IMR-90 (cell line): ENCODE data around the gene ID1. TPM values are rescaled to one million over a fixed set of nuclear protein-coding genes. Genes with fewer than 3 reads are reported as not detected.

ENCODE experiments used
- ATAC-seq: fragments of 200-7000 bp; cut with Tn5 transposase; 2 replicates; pipeline ENCODE4 v1.9.1; 2020; ENCODE audit warnings: low read depth, mild to moderate bottlenecking, moderate library complexity
- BruUV-seq: library from RNA; stranded (reverse); fragments of 400-500 nt; replicated peaks from 2 replicates; lab custom pipeline; 2021; lab: Mats Ljungman, UMichigan
- CTCF ChIA-PET: fragments of 300-600 bp; formaldehyde crosslinking; extraction: SDS; loops from one replicate; lab custom pipeline; 2021; ENCODE audit warnings: antibody characterized with exemption; lab: Yijun Ruan, JAX
- POLR2A ChIA-PET: fragments of 300-600 bp; sonication (Branson Sonifier 250); formaldehyde crosslinking; loops from one replicate; lab custom pipeline; 2022; ENCODE audit warnings: antibody characterized with exemption; ENCODE audit not compliant: unreplicated experiment; lab: Charles Lee
- DNase-seq: peaks from one replicate; pipeline ENCODE4 v3.0.0; 2013
- H2AFZ ChIP-seq: replicated peaks from 2 replicates; pipeline ENCODE3; 2013; ENCODE audit warnings: low read length, mild to moderate bottlenecking; ENCODE audit not compliant: poor library complexity
- H2AK5ac ChIP-seq: 2 replicates; pipeline ENCODE4 v1.6.1; 2013; ENCODE audit warnings: low read depth, low read length, inconsistent platforms
- H2AK9ac ChIP-seq: replicated peaks from 2 replicates; pipeline ENCODE3; 2013; ENCODE audit warnings: mild to moderate bottlenecking, low read depth, low read length, moderate library complexity; ENCODE audit not compliant: poor library complexity
- H2BK120ac ChIP-seq: 2 replicates; pipeline ENCODE4 v1.6.1; 2013; ENCODE audit warnings: low read depth, low read length, inconsistent platforms
- H2BK15ac ChIP-seq: 3 replicates; pipeline ENCODE4 v1.6.1; 2013; ENCODE audit warnings: low read depth, low read length, inconsistent platforms
- H2BK20ac ChIP-seq: 2 replicates; pipeline ENCODE4 v1.6.1; 2013; ENCODE audit warnings: low read depth, mild to moderate bottlenecking, inconsistent platforms, low read length, moderate library complexity
- H2BK5ac ChIP-seq: 2 replicates; pipeline ENCODE4 v1.6.1; 2013; ENCODE audit warnings: mild to moderate bottlenecking, low read depth, low read length, inconsistent platforms; ENCODE audit not compliant: poor library complexity, severe bottlenecking
- H3K14ac ChIP-seq: replicated peaks from 2 replicates; pipeline ENCODE4 v1.6.1; 2013; ENCODE audit warnings: low read depth, low read length, inconsistent platforms
- H3K18ac ChIP-seq: 2 replicates; pipeline ENCODE4 v1.6.1; 2013; ENCODE audit warnings: low read depth, low read length, control low read depth
- H3K23ac ChIP-seq: 2 replicates; pipeline ENCODE4 v1.6.1; 2013; ENCODE audit warnings: low read depth, low read length, inconsistent platforms
- H3K27ac ChIP-seq: 2 replicates; pipeline ENCODE4 v1.5.1; 2013; ENCODE audit warnings: mild to moderate bottlenecking, control low read depth, low read length; ENCODE audit not compliant: insufficient read depth
- H3K27me3 ChIP-seq: 2 replicates; pipeline ENCODE4 v1.6.1; 2013; ENCODE audit warnings: low read length; ENCODE audit not compliant: control insufficient read depth, insufficient read depth
- H3K36me3 ChIP-seq: 2 replicates; pipeline ENCODE4 v1.6.1; 2013; ENCODE audit warnings: low read length, mixed read lengths; ENCODE audit not compliant: control insufficient read depth, insufficient read depth
- H3K4ac ChIP-seq: 2 replicates; pipeline ENCODE4 v1.6.1; 2013; ENCODE audit warnings: low read depth, low read length, inconsistent platforms
- H3K4me1 ChIP-seq: 2 replicates; pipeline ENCODE4 v1.6.1; 2013; ENCODE audit warnings: low read length, mixed read lengths; ENCODE audit not compliant: control insufficient read depth, insufficient read depth
- H3K4me2 ChIP-seq: 2 replicates; pipeline ENCODE4 v1.6.1; 2013; ENCODE audit warnings: low read depth, mild to moderate bottlenecking, control low read depth, low read length, moderate library complexity
- H3K4me3 ChIP-seq: 2 replicates; pipeline ENCODE4 v1.5.1; 2013; ENCODE audit warnings: low read depth, mild to moderate bottlenecking, control low read depth, low read length, moderate library complexity; ENCODE audit not compliant: insufficient read depth
- H3K56ac ChIP-seq: 2 replicates; pipeline ENCODE4 v1.6.1; 2013; ENCODE audit warnings: low read length, inconsistent platforms; ENCODE audit not compliant: insufficient read depth; ENCODE audit errors: extremely low read depth
- H3K79me1 ChIP-seq, 2 experiments: 2 replicates each; pipeline ENCODE4 v1.6.1; 2013; ENCODE audit warnings: low read length in 2 of 2, inconsistent platforms in 1 of 2, low read depth in 1 of 2
- H3K9ac ChIP-seq: 2 replicates; pipeline ENCODE4 v1.6.1; 2013; ENCODE audit warnings: low read depth, low read length, control low read depth
- H3K9me1 ChIP-seq: 2 replicates; pipeline ENCODE4 v1.6.1; 2013; ENCODE audit warnings: low read length, inconsistent platforms; ENCODE audit not compliant: insufficient read depth
- H3K9me3 ChIP-seq: 2 replicates; pipeline ENCODE4 v1.6.1; 2013; ENCODE audit warnings: low read length; ENCODE audit not compliant: control insufficient read depth, insufficient read depth
- H4K20me1 ChIP-seq: 2 replicates; pipeline ENCODE4 v1.6.1; 2013; ENCODE audit warnings: low read length, inconsistent platforms; ENCODE audit not compliant: insufficient read depth
- H4K5ac ChIP-seq: 2 replicates; pipeline ENCODE4 v1.6.1; 2013; ENCODE audit warnings: mild to moderate bottlenecking, low read depth, low read length, control low read depth
- H4K8ac ChIP-seq, 2 experiments: 2 replicates each; pipeline ENCODE4 v1.6.1; 2013; ENCODE audit warnings: low read depth in 2 of 2, low read length in 2 of 2, control low read depth in 1 of 2, inconsistent platforms in 1 of 2
- H4K91ac ChIP-seq: 2 replicates; pipeline ENCODE4 v1.6.1; 2013; ENCODE audit warnings: low read depth, low read length, inconsistent platforms; ENCODE audit not compliant: insufficient read depth
- BHLHE40 ChIP-seq: fragments of 150-350 bp; IDR thresholded peaks from 2 replicates; pipeline ENCODE4 v1.6.1; 2016; ENCODE audit warnings: mild to moderate bottlenecking, low read depth, low read length
- CEBPB ChIP-seq: IDR thresholded peaks from 2 replicates; pipeline ENCODE4 v1.6.1; 2012; ENCODE audit warnings: low read depth, low read length, improper control_type of control experiment
- CHD1 ChIP-seq: IDR thresholded peaks from 2 replicates; pipeline ENCODE4 v1.6.1; 2012; ENCODE audit warnings: low read depth, low read length, improper control_type of control experiment
- FOS ChIP-seq: fragments of 150-350 bp; IDR thresholded peaks from 2 replicates; pipeline ENCODE4 v1.6.1; 2016; ENCODE audit warnings: low read depth, low read length
- MAFK ChIP-seq: IDR thresholded peaks from 2 replicates; pipeline ENCODE4 v1.6.1; 2012; ENCODE audit warnings: low read depth, low read length, improper control_type of control experiment
- MAZ ChIP-seq: IDR thresholded peaks from 2 replicates; pipeline ENCODE4 v1.6.1; 2012; ENCODE audit warnings: low read depth, mild to moderate bottlenecking, low read length, improper control_type of control experiment, moderate library complexity, borderline replicate concordance
- POLR2A ChIP-seq: IDR thresholded peaks from 2 replicates; pipeline ENCODE4 v1.6.1; 2012; ENCODE audit warnings: mild to moderate bottlenecking, low read depth, low read length
- RAD21 ChIP-seq: IDR thresholded peaks from 2 replicates; pipeline ENCODE4 v1.6.1; 2012; ENCODE audit warnings: low read length, improper control_type of control experiment
- RCOR1 ChIP-seq: IDR thresholded peaks from 2 replicates; pipeline ENCODE4 v1.6.1; 2012; ENCODE audit warnings: mild to moderate bottlenecking, low read length, improper control_type of control experiment; ENCODE audit not compliant: insufficient replicate concordance
- RFX5 ChIP-seq: IDR thresholded peaks from 2 replicates; pipeline ENCODE4 v1.8.0; 2012; ENCODE audit warnings: low read depth, mild to moderate bottlenecking, low read length, moderate library complexity
- WGBS, 2 experiments: methylation state at CpG; one replicate each; pipeline versions ENCODE4 v1.1.5 to v1.1.7; 2013; ENCODE audit warnings: missing lambda C conversion rate in 2 of 2; ENCODE audit not compliant: insufficient read length in 1 of 2; ENCODE audit errors: extremely low coverage in 2 of 2; 5-methylcytosine and 5-hydroxymethylcytosine counted together
- dilution Hi-C: fragments of 300-500 bp; cut with HindIII; formaldehyde crosslinking; loops from one replicate; pipeline ENCODE4 v1.14.3; 2018; ENCODE audit warnings: low sequenced_read_pairs; ENCODE audit not compliant: unreplicated experiment
- in situ Hi-C: fragments of 300-500 bp; cut with MboI; formaldehyde crosslinking; loops from 3 replicates; pipeline ENCODE4 v1.14.3; 2019; ENCODE audit warnings: low sequenced_read_pairs, inconsistent platforms, mixed read lengths
- intact Hi-C: fragments of 100-400 bp; cut with micrococcal nuclease; formaldehyde crosslinking; loops from 2 replicates; pipeline ENCODE4 v1.10.0; 2022
- polyA plus RNA-seq, 3 experiments: library from polyadenylated mRNA; depleted of rRNA; stranded (reverse); fragments of >200 nt; gene quantifications; 2 replicates each; pipeline ENCODE4 v1.2.3, GENCODE V29; 2012; ENCODE audit warnings: low replicate concordance in 1 of 3
- total RNA-seq: library from RNA; depleted of rRNA; stranded (reverse); fragments of >200 nt; gene quantifications from 2 replicates; pipeline ENCODE4 v1.2.3, GENCODE V29; 2012
- TF ChIP-seq, protein P1 (sequence below): conservative IDR thresholded peaks from 2 replicates; pipeline ENCODE4 v1.5.1; 2012; ENCODE audit warnings: mild to moderate bottlenecking, low read depth, low read length, improper control_type of control experiment
- TF ChIP-seq, protein P2 (sequence below): fragments of 150-350 bp; IDR thresholded peaks from 2 replicates; pipeline ENCODE4 v1.6.1; 2016; ENCODE audit warnings: low read depth, mild to moderate bottlenecking, low read length, moderate library complexity, borderline replicate concordance
- TF ChIP-seq, protein P3 (sequence below): fragments of 150-350 bp; IDR thresholded peaks from 2 replicates; pipeline ENCODE4 v1.6.1; 2017; ENCODE audit warnings: mild to moderate bottlenecking, antibody characterized with exemption, low read length, low read depth

The ID1 gene
- total and polyA plus RNA-seq, 2 of the 4 experiments (the other 2 are of a cell fraction), result 148 to 174 TPM

DNA sequence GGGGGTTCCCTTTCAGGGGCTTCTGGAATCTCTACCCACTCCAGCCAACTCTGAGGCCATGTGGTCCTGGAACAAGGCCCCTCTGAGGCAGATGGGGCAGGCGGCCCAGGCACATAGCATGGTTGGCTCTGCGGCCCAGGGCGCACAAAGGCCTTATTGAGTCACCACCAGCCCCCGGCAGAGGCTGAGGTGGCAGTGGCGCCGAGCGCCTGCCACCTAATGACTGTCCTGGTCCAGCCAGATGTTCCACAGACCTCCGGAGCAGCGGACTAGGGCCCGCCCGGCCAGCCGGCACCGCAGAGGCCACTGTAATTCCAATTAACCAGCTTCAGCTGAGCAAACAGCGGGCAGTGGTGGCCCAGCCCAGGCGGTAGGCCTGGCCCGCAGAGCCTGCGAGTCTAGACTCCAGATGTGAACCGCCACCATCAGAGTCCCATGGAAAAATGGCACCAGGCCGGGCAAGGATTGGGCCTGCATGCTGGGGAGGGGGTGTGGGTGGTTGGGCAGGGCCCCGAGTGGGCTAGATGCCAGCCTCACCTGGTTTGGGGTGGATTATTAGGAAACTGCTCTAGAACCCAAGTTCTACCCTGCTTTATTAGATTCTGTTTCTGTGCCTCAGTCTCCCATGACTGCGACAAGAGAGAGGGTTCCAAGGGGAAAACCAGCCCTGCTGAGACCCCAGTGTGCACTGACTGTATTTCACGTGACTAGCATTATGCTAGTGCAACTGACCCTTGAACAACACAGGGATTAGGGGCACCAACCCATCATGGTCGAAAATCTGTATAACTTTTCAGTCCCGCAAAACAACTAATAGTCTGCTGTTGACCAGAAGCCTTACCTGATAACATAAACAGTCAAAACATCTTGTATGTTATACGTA lies 34.1 kb upstream of the ID1 start:
- no peak for ATAC-seq
- Histone ChIP-seq H3K4me2 (no peak overlapping the region), H3K18ac (no peak overlapping the region), H3K27me3 (no peaks in the 10 kb centered on the region), H3K14ac (0 out of 2 replicates have a peak overlapping the region, but pooled peaks have one; percentile 18), H3K4me1 (peaks cover 27% of the 10 kb centered on the region), H3K9ac (no peak overlapping the region), H3K9me3 (no peaks in the 10 kb centered on the region), H2BK5ac (peak overlapping the region; percentile 25), H3K79me1 (peaks cover 3 to 22% of the 10 kb centered on the region in 2 experiments; a peak in 3 of 4 replicates), H3K9me1 (peaks cover 8% of the 10 kb centered on the region; the same call in 1 of the 2 replicates), H3K23ac (peak overlapping the region; percentile 31; the same call in 1 of the 2 replicates), H4K5ac (no peak overlapping the region; the same call in 1 of the 2 replicates), H4K91ac (peak overlapping the region; percentile 39), H2BK20ac (peak overlapping the region; percentile 73), H2AFZ (no peak overlapping the region), H3K4ac (peak overlapping the region; percentile 82), H2BK120ac (peak overlapping the region; percentile 51), H3K27ac (peak overlapping the region; percentile 7; the same call in 1 of the 2 replicates), H4K20me1 (no peaks in the 10 kb centered on the region; the same call in 1 of the 2 replicates), H3K56ac (no peak overlapping the region), H2BK15ac (no peak overlapping the region), H2AK9ac (peak overlapping the region; percentile 58), H4K8ac (peak overlapping the region; percentile 35 to 45; a peak in 2 of 4 replicates), H3K36me3 (peaks cover 18% of the 10 kb centered on the region), H3K4me3 (no peak overlapping the region), H2AK5ac (peak overlapping the region; percentile 54)
- in situ Hi-C loops, result no loop called here
- BruUV-seq, result no TSS peak
- POLR2A ChIA-PET, result no interaction called here
- intact Hi-C loops, result no loop called here
- DNase-seq, result no peak
- CTCF ChIA-PET, result interaction anchor here (0.6 to 4.7 kb wide), 3 partner anchors 8 to 41 kb away, joined by 3 to 71 read pairs (median 4); no protein-coding TSS in a partner anchor
- 94% methylated on average over 11 of the region's 25 CpGs; no CpG with 5 or more reads in 1 of the 2 experiments for WGBS, 2 experiments
- dilution Hi-C loops, result no loop called here
- TF ChIP-seq BHLHE40 (no peak), RAD21 (no peak), RFX5 (no peak), FOS (no peak), MAFK (no peak), POLR2A (no peak), CHD1 (no peak), CEBPB (no peak), MAZ (no peak), RCOR1 (no peak)
- TF ChIP-seq, protein P1, sequence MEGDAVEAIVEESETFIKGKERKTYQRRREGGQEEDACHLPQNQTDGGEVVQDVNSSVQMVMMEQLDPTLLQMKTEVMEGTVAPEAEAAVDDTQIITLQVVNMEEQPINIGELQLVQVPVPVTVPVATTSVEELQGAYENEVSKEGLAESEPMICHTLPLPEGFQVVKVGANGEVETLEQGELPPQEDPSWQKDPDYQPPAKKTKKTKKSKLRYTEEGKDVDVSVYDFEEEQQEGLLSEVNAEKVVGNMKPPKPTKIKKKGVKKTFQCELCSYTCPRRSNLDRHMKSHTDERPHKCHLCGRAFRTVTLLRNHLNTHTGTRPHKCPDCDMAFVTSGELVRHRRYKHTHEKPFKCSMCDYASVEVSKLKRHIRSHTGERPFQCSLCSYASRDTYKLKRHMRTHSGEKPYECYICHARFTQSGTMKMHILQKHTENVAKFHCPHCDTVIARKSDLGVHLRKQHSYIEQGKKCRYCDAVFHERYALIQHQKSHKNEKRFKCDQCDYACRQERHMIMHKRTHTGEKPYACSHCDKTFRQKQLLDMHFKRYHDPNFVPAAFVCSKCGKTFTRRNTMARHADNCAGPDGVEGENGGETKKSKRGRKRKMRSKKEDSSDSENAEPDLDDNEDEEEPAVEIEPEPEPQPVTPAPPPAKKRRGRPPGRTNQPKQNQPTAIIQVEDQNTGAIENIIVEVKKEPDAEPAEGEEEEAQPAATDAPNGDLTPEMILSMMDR, result no peak
- TF ChIP-seq, protein P2, sequence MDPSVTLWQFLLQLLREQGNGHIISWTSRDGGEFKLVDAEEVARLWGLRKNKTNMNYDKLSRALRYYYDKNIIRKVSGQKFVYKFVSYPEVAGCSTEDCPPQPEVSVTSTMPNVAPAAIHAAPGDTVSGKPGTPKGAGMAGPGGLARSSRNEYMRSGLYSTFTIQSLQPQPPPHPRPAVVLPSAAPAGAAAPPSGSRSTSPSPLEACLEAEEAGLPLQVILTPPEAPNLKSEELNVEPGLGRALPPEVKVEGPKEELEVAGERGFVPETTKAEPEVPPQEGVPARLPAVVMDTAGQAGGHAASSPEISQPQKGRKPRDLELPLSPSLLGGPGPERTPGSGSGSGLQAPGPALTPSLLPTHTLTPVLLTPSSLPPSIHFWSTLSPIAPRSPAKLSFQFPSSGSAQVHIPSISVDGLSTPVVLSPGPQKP, result no peak
- TF ChIP-seq, protein P3, sequence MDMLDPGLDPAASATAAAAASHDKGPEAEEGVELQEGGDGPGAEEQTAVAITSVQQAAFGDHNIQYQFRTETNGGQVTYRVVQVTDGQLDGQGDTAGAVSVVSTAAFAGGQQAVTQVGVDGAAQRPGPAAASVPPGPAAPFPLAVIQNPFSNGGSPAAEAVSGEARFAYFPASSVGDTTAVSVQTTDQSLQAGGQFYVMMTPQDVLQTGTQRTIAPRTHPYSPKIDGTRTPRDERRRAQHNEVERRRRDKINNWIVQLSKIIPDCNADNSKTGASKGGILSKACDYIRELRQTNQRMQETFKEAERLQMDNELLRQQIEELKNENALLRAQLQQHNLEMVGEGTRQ, result no peak
